HEK293 (cell line): ENCODE measurements around the gene PPARD.

Experiments
- CTCF ChIA-PET: fragments of 350-600 bp; formaldehyde crosslinking; extraction: SDS; loops from one replicate; lab custom pipeline; 2021; ENCODE audit warnings: antibody characterized with exemption; lab: Yijun Ruan, JAX
- POLR2A ChIA-PET: fragments of 300-600 bp; formaldehyde crosslinking; extraction: SDS; loops from one replicate; lab custom pipeline; 2020; ENCODE audit warnings: antibody characterized with exemption, inconsistent platforms; lab: Yijun Ruan, JAX
- H3K27ac ChIP-seq: fragments of 200-500 bp; sonication (Bioruptor generic); 2 replicates; pipeline ENCODE4 v1.5.1; 2014; ENCODE audit warnings: low read depth, low read length, control low read depth, inconsistent platforms; ENCODE audit errors: extremely low read depth
- H3K36me3 ChIP-seq, 2 experiments: fragments of 200-500 bp in 1 of 2; sonication (Bioruptor generic) in 1 of 2; 1 replicate in 1 of 2; 2 replicates in 1 of 2; pipeline ENCODE4 v1.5.1; 2014 to 2017; ENCODE audit warnings: inconsistent platforms in 2 of 2, low read length in 2 of 2; ENCODE audit not compliant: control insufficient read depth in 2 of 2, insufficient read depth in 1 of 2
- H3K4me1 ChIP-seq: fragments of 200-500 bp; sonication (Bioruptor generic); 2 replicates; pipeline ENCODE4 v1.5.1; 2014; ENCODE audit warnings: mild to moderate bottlenecking, low read length, inconsistent platforms; ENCODE audit not compliant: control insufficient read depth, insufficient read depth
- H3K4me3 ChIP-seq: 2 replicates; pipeline ENCODE4 v1.5.1; 2011; ENCODE audit warnings: low read depth, mild to moderate bottlenecking, control low read depth, low read length, moderate library complexity
- H3K9me3 ChIP-seq: fragments of 200-500 bp; sonication (Bioruptor generic); 2 replicates; pipeline ENCODE4 v1.5.1; 2014; ENCODE audit warnings: low read depth, low read length, inconsistent platforms; ENCODE audit not compliant: control insufficient read depth, insufficient read depth
- EGR2 ChIP-seq: fragments of 450-650 bp; formaldehyde crosslinking; IDR thresholded peaks from 2 replicates; pipeline ENCODE4 v1.5.1; 2016; ENCODE audit warnings: low read depth, missing biosample characterization, missing genetic modification characterization
- FEZF1 ChIP-seq: fragments of 450-650 bp; formaldehyde crosslinking; IDR thresholded peaks from 2 replicates; pipeline ENCODE4 v1.5.1; 2016; ENCODE audit warnings: missing biosample characterization, missing genetic modification characterization
- HIC1 ChIP-seq: fragments of 450-650 bp; formaldehyde crosslinking; IDR thresholded peaks from 2 replicates; pipeline ENCODE4 v1.5.1; 2016; ENCODE audit warnings: missing biosample characterization, missing genetic modification characterization
- KLF10 ChIP-seq: fragments of 450-650 bp; IDR thresholded peaks from 2 replicates; pipeline ENCODE4 v1.5.1; 2018; ENCODE audit warnings: missing biosample characterization, mild to moderate bottlenecking, missing genetic modification characterization
- KLF16 ChIP-seq: fragments of 450-650 bp; formaldehyde crosslinking; IDR thresholded peaks from 2 replicates; pipeline ENCODE4 v1.5.1; 2017; ENCODE audit warnings: missing biosample characterization, missing genetic modification characterization
- KLF17 ChIP-seq: fragments of 450-650 bp; formaldehyde crosslinking; IDR thresholded peaks from 2 replicates; pipeline ENCODE4 v1.5.1; 2016; ENCODE audit warnings: missing biosample characterization, missing genetic modification characterization
- PRDM10 ChIP-seq: fragments of 450-650 bp; formaldehyde crosslinking; IDR thresholded peaks from 2 replicates; pipeline ENCODE4 v1.5.1; 2016; ENCODE audit warnings: missing biosample characterization, missing genetic modification characterization
- SCRT1 ChIP-seq: fragments of 450-650 bp; formaldehyde crosslinking; IDR thresholded peaks from 2 replicates; pipeline ENCODE4 v1.5.1; 2016; ENCODE audit warnings: missing biosample characterization, missing genetic modification characterization, borderline replicate concordance
- SP3 ChIP-seq: fragments of 450-650 bp; formaldehyde crosslinking; IDR thresholded peaks from 2 replicates; pipeline ENCODE4 v1.5.1; 2016; ENCODE audit warnings: missing biosample characterization, missing genetic modification characterization
- ZBTB20 ChIP-seq: fragments of 450-650 bp; formaldehyde crosslinking; IDR thresholded peaks from 2 replicates; pipeline ENCODE4 v1.5.1; 2016; ENCODE audit warnings: missing biosample characterization, missing genetic modification characterization
- ZBTB21 ChIP-seq: fragments of 450-650 bp; formaldehyde crosslinking; IDR thresholded peaks from 2 replicates; pipeline ENCODE4 v1.5.1; 2017; ENCODE audit warnings: missing biosample characterization, missing genetic modification characterization
- ZBTB8A ChIP-seq: fragments of 450-650 bp; formaldehyde crosslinking; IDR thresholded peaks from 2 replicates; pipeline ENCODE4 v1.5.1; 2016; ENCODE audit warnings: missing biosample characterization, missing genetic modification characterization
- ZFHX2 ChIP-seq: fragments of 450-650 bp; formaldehyde crosslinking; conservative IDR thresholded peaks from 2 replicates; pipeline ENCODE4 v1.5.1; 2016; ENCODE audit warnings: missing biosample characterization, missing genetic modification characterization
- ZFP3 ChIP-seq: fragments of 450-650 bp; formaldehyde crosslinking; IDR thresholded peaks from 2 replicates; pipeline ENCODE4 v1.5.1; 2016; ENCODE audit warnings: low read depth, missing biosample characterization, missing genetic modification characterization
- ZNF121 ChIP-seq: fragments of 450-650 bp; formaldehyde crosslinking; IDR thresholded peaks from 2 replicates; pipeline ENCODE4 v1.5.1; 2016; ENCODE audit warnings: missing biosample characterization, missing genetic modification characterization
- ZNF211 ChIP-seq: fragments of 450-650 bp; formaldehyde crosslinking; IDR thresholded peaks from 2 replicates; pipeline ENCODE4 v1.5.1; 2016; ENCODE audit warnings: low read depth, missing biosample characterization, missing genetic modification characterization
- ZNF221 ChIP-seq: fragments of 450-650 bp; formaldehyde crosslinking; IDR thresholded peaks from 2 replicates; pipeline ENCODE4 v1.5.1; 2017; ENCODE audit warnings: missing biosample characterization, missing genetic modification characterization, borderline replicate concordance
- ZNF23 ChIP-seq: fragments of 450-650 bp; formaldehyde crosslinking; IDR thresholded peaks from 2 replicates; pipeline ENCODE4 v1.5.1; 2016; ENCODE audit warnings: missing biosample characterization, missing genetic modification characterization, borderline replicate concordance
- ZNF26 ChIP-seq: fragments of 450-650 bp; formaldehyde crosslinking; IDR thresholded peaks from 2 replicates; pipeline ENCODE4 v1.5.1; 2016; ENCODE audit warnings: missing biosample characterization, missing genetic modification characterization
- ZNF311 ChIP-seq: fragments of 450-650 bp; formaldehyde crosslinking; IDR thresholded peaks from 2 replicates; pipeline ENCODE4 v1.5.1; 2017; ENCODE audit warnings: missing biosample characterization, missing genetic modification characterization, borderline replicate concordance
- ZNF391 ChIP-seq: fragments of 450-650 bp; formaldehyde crosslinking; IDR thresholded peaks from 2 replicates; pipeline ENCODE4 v1.5.1; 2016; ENCODE audit warnings: low read depth, missing biosample characterization, missing genetic modification characterization, borderline replicate concordance
- ZNF404 ChIP-seq: fragments of 450-650 bp; formaldehyde crosslinking; IDR thresholded peaks from 2 replicates; pipeline ENCODE4 v1.5.1; 2017; ENCODE audit warnings: missing biosample characterization, missing genetic modification characterization
- ZNF501 ChIP-seq: fragments of 450-650 bp; formaldehyde crosslinking; IDR thresholded peaks from 2 replicates; pipeline ENCODE4 v1.5.1; 2016; ENCODE audit warnings: missing biosample characterization, missing genetic modification characterization
- ZNF530 ChIP-seq: fragments of 450-650 bp; formaldehyde crosslinking; IDR thresholded peaks from 2 replicates; pipeline ENCODE4 v1.5.1; 2016; ENCODE audit warnings: low read depth, missing biosample characterization, missing genetic modification characterization
- ZNF555 ChIP-seq: fragments of 450-650 bp; formaldehyde crosslinking; conservative IDR thresholded peaks from 2 replicates; pipeline ENCODE4 v1.5.1; 2017; ENCODE audit warnings: missing biosample characterization, mild to moderate bottlenecking, missing genetic modification characterization, inconsistent platforms
- ZNF560 ChIP-seq: fragments of 450-650 bp; formaldehyde crosslinking; IDR thresholded peaks from 2 replicates; pipeline ENCODE4 v1.5.1; 2017; ENCODE audit warnings: missing biosample characterization, missing genetic modification characterization, borderline replicate concordance
- ZNF610 ChIP-seq: fragments of 450-650 bp; formaldehyde crosslinking; IDR thresholded peaks from 2 replicates; pipeline ENCODE4 v1.5.1; 2016; ENCODE audit warnings: missing biosample characterization, missing genetic modification characterization, borderline replicate concordance

Gene PPARD

GRCh38 chr6:35382015-35382414 is 39.7 kb downstream of the PPARD start:
- no peaks in the 10 kb centered on the region for H3K9me3 ChIP-seq
- H3K27ac ChIP-seq: no peak overlapping the region
- H3K4me1 ChIP-seq: 0 out of 2 replicates have a peak, but pooled peaks cover 3% of the 10 kb centered on the region
- TF ChIP-seq ZNF26 (tag by site-specific recombination) (no peak), ZBTB21 (tag by site-specific recombination) (no peak), ZNF530 (tag by site-specific recombination) (no peak), PRDM10 (tag by site-specific recombination) (no peak), ZFHX2 (tag by site-specific recombination) (no peak), ZBTB8A (tag by site-specific recombination) (no peak), HIC1 (no peak), ZNF311 (tag by site-specific recombination) (no peak), ZNF121 (no peak), SP3 (tag by site-specific recombination) (no peak), ZFP3 (tag by site-specific recombination) (no peak), KLF10 (tag by site-specific recombination) (no peak), ZNF221 (tag by site-specific recombination) (no peak), EGR2 (tag by site-specific recombination) (no peak), FEZF1 (tag by site-specific recombination) (no peak), ZNF23 (tag by site-specific recombination) (no peak), ZNF560 (tag by site-specific recombination) (no peak), ZNF555 (tag by site-specific recombination) (no peak)
- no peaks in the 10 kb centered on the region for H3K36me3 ChIP-seq
- ChIA-PET POLR2A (no interaction called here), CTCF (interaction anchor here (0.7 kb wide), 1 partner anchor 41 kb away, joined by 3 read pairs; no protein-coding TSS in a partner anchor)
- H3K4me3 ChIP-seq: no peak overlapping the region

- ChIA-PET POLR2A (no interaction called here), CTCF (no interaction called here)
- Histone ChIP-seq H3K9me3 (no peaks in the 10 kb centered on the region), H3K4me3 (no peak overlapping the region), H3K36me3 (no peaks in the 10 kb centered on the region), H3K27ac (no peak overlapping the region), H3K4me1 (0 out of 2 replicates have a peak, but pooled peaks cover 3% of the 10 kb centered on the region)
- TF ChIP-seq ZBTB20 (peak; percentile 31; the same call in 1 of the 2 replicates), KLF17 (tag by site-specific recombination) (peak; percentile 87), KLF16 (tag by site-specific recombination) (no peak), ZNF391 (tag by site-specific recombination) (no peak), ZNF501 (tag by site-specific recombination) (no peak), ZNF211 (tag by site-specific recombination) (no peak), FEZF1 (tag by site-specific recombination) (no peak), ZNF610 (tag by site-specific recombination) (no peak), ZNF404 (tag by site-specific recombination) (no peak), SCRT1 (tag by site-specific recombination) (no peak)
These were observed 43.3 kb downstream of the PPARD start for GRCh38 chr6:35385457-35386202.
